HG03060 (cell line): ENCODE results near the gene PGRMC1.
"Not testable (repeated sequence)": the region's sequence is repeated elsewhere in the genome, so short reads cannot be mapped to it uniquely, and the experiment has no call there.

Source experiments
- ATAC-seq: cut with Tn5 transposase; IDR thresholded peaks from one replicate; pipeline ENCODE4 v1.9.1; 2021; ENCODE audit warnings: low read depth, moderate number of reproducible peaks; ENCODE audit not compliant: unreplicated experiment

The PGRMC1 gene

GRCh38 chrX:119235872-119236622 is at the start of gene PGRMC1:
TSS of gene PGRMC1 (plus strand) at chrX:119236285. CDS start at chrX:119236364, 79 bp downstream.
- peak; percentile 72 for ATAC-seq

- no peak for ATAC-seq
Observed at GRCh38 chrX:119186763-119187162, 49.3 kb upstream of the PGRMC1 start.

GRCh38 chrX:119187298-119187697 is 48.8 kb upstream of the PGRMC1 start:
- ATAC-seq, result no peak

- ATAC-seq, result no peak
Observed at GRCh38 chrX:119189115-119189514, 47.0 kb upstream of the PGRMC1 start.

- no peak for ATAC-seq
Observed at GRCh38 chrX:119189595-119189994, 46.5 kb upstream of the PGRMC1 start.

- no peak for ATAC-seq
Observed at GRCh38 chrX:119190091-119190681, 45.9 kb upstream of the PGRMC1 start.

- ATAC-seq, result no peak
Observed at GRCh38 chrX:119190831-119191230, 45.3 kb upstream of the PGRMC1 start.

GRCh38 chrX:119194621-119195020 is 41.5 kb upstream of the PGRMC1 start:
- no peak for ATAC-seq

- ATAC-seq, result no peak
Observed at GRCh38 chrX:119201570-119201969, 34.5 kb upstream of the PGRMC1 start.

GRCh38 chrX:119206203-119206602 is 29.9 kb upstream of the PGRMC1 start:
- no peak for ATAC-seq

- not testable (repeated sequence) for ATAC-seq
Observed at GRCh38 chrX:119207483-119207882, 28.6 kb upstream of the PGRMC1 start.

- no peak for ATAC-seq
Observed at GRCh38 chrX:119208401-119209057, 27.6 kb upstream of the PGRMC1 start.

- not testable (repeated sequence) for ATAC-seq
Observed at GRCh38 chrX:119210931-119211648, 25.0 kb upstream of the PGRMC1 start.

GRCh38 chrX:119211649-119212014 is 24.5 kb upstream of the PGRMC1 start:
- no peak for ATAC-seq

- ATAC-seq, result no peak
Observed at GRCh38 chrX:119218198-119218597, 17.9 kb upstream of the PGRMC1 start.

- no peak for ATAC-seq
Observed at GRCh38 chrX:119222932-119223331, 13.2 kb upstream of the PGRMC1 start.

GRCh38 chrX:119223783-119224182 is 12.3 kb upstream of the PGRMC1 start:
- ATAC-seq, result no peak

GRCh38 chrX:119226446-119226845 is 9.6 kb upstream of the PGRMC1 start:
- ATAC-seq, result no peak

GRCh38 chrX:119228512-119229252 is 7.4 kb upstream of the PGRMC1 start:
- no peak for ATAC-seq

- no peak for ATAC-seq
Observed at GRCh38 chrX:119229253-119229615, 6.9 kb upstream of the PGRMC1 start.
